IMR-90 (cell line): ENCODE measurements around the gene OPTC. TPM values are rescaled to one million over a fixed set of nuclear protein-coding genes. Genes with fewer than 3 reads are reported as not detected.

Experiments used
- ATAC-seq: fragments of 200-7000 bp; cut with Tn5 transposase; 2 replicates; pipeline ENCODE4 v1.9.1; 2020; ENCODE audit warnings: low read depth, mild to moderate bottlenecking, moderate library complexity
- Bru-seq: library from RNA; stranded (reverse); fragments of 400-500 nt; gene quantifications from one replicate; lab custom pipeline; 2021; lab: Mats Ljungman, UMichigan
- BruChase-seq, 2 experiments: library from RNA; stranded (reverse); fragments of 400-500 nt; gene quantifications; one replicate each; lab custom pipeline; 2021; lab: Mats Ljungman, UMichigan
- BruUV-seq: library from RNA; stranded (reverse); fragments of 400-500 nt; replicated peaks from 2 replicates; lab custom pipeline; 2021; lab: Mats Ljungman, UMichigan
- CTCF ChIA-PET: fragments of 300-600 bp; formaldehyde crosslinking; extraction: SDS; loops from one replicate; lab custom pipeline; 2021; ENCODE audit warnings: antibody characterized with exemption; lab: Yijun Ruan, JAX
- POLR2A ChIA-PET: fragments of 300-600 bp; sonication (Branson Sonifier 250); formaldehyde crosslinking; loops from one replicate; lab custom pipeline; 2022; ENCODE audit warnings: antibody characterized with exemption; ENCODE audit not compliant: unreplicated experiment; lab: Charles Lee
- DNase-seq: peaks from one replicate; pipeline ENCODE4 v3.0.0; 2013
- H2AFZ ChIP-seq: replicated peaks from 2 replicates; pipeline ENCODE3; 2013; ENCODE audit warnings: low read length, mild to moderate bottlenecking; ENCODE audit not compliant: poor library complexity
- H2AK5ac ChIP-seq: 2 replicates; pipeline ENCODE4 v1.6.1; 2013; ENCODE audit warnings: low read depth, low read length, inconsistent platforms
- H2AK9ac ChIP-seq: replicated peaks from 2 replicates; pipeline ENCODE3; 2013; ENCODE audit warnings: mild to moderate bottlenecking, low read depth, low read length, moderate library complexity; ENCODE audit not compliant: poor library complexity
- H2BK120ac ChIP-seq: 2 replicates; pipeline ENCODE4 v1.6.1; 2013; ENCODE audit warnings: low read depth, low read length, inconsistent platforms
- H2BK15ac ChIP-seq: 3 replicates; pipeline ENCODE4 v1.6.1; 2013; ENCODE audit warnings: low read depth, low read length, inconsistent platforms
- H2BK20ac ChIP-seq: 2 replicates; pipeline ENCODE4 v1.6.1; 2013; ENCODE audit warnings: low read depth, mild to moderate bottlenecking, inconsistent platforms, low read length, moderate library complexity
- H2BK5ac ChIP-seq: 2 replicates; pipeline ENCODE4 v1.6.1; 2013; ENCODE audit warnings: mild to moderate bottlenecking, low read depth, low read length, inconsistent platforms; ENCODE audit not compliant: poor library complexity, severe bottlenecking
- H3K14ac ChIP-seq: replicated peaks from 2 replicates; pipeline ENCODE4 v1.6.1; 2013; ENCODE audit warnings: low read depth, low read length, inconsistent platforms
- H3K18ac ChIP-seq: 2 replicates; pipeline ENCODE4 v1.6.1; 2013; ENCODE audit warnings: low read depth, low read length, control low read depth
- H3K23ac ChIP-seq: 2 replicates; pipeline ENCODE4 v1.6.1; 2013; ENCODE audit warnings: low read depth, low read length, inconsistent platforms
- H3K27ac ChIP-seq: 2 replicates; pipeline ENCODE4 v1.5.1; 2013; ENCODE audit warnings: mild to moderate bottlenecking, control low read depth, low read length; ENCODE audit not compliant: insufficient read depth
- H3K27me3 ChIP-seq: 2 replicates; pipeline ENCODE4 v1.6.1; 2013; ENCODE audit warnings: low read length; ENCODE audit not compliant: control insufficient read depth, insufficient read depth
- H3K36me3 ChIP-seq: 2 replicates; pipeline ENCODE4 v1.6.1; 2013; ENCODE audit warnings: low read length, mixed read lengths; ENCODE audit not compliant: control insufficient read depth, insufficient read depth
- H3K4ac ChIP-seq: 2 replicates; pipeline ENCODE4 v1.6.1; 2013; ENCODE audit warnings: low read depth, low read length, inconsistent platforms
- H3K4me1 ChIP-seq: 2 replicates; pipeline ENCODE4 v1.6.1; 2013; ENCODE audit warnings: low read length, mixed read lengths; ENCODE audit not compliant: control insufficient read depth, insufficient read depth
- H3K4me2 ChIP-seq: 2 replicates; pipeline ENCODE4 v1.6.1; 2013; ENCODE audit warnings: low read depth, mild to moderate bottlenecking, control low read depth, low read length, moderate library complexity
- H3K4me3 ChIP-seq: 2 replicates; pipeline ENCODE4 v1.5.1; 2013; ENCODE audit warnings: low read depth, mild to moderate bottlenecking, control low read depth, low read length, moderate library complexity; ENCODE audit not compliant: insufficient read depth
- H3K56ac ChIP-seq: 2 replicates; pipeline ENCODE4 v1.6.1; 2013; ENCODE audit warnings: low read length, inconsistent platforms; ENCODE audit not compliant: insufficient read depth; ENCODE audit errors: extremely low read depth
- H3K79me1 ChIP-seq, 2 experiments: 2 replicates each; pipeline ENCODE4 v1.6.1; 2013; ENCODE audit warnings: low read length in 2 of 2, inconsistent platforms in 1 of 2, low read depth in 1 of 2
- H3K9ac ChIP-seq: 2 replicates; pipeline ENCODE4 v1.6.1; 2013; ENCODE audit warnings: low read depth, low read length, control low read depth
- H3K9me1 ChIP-seq: 2 replicates; pipeline ENCODE4 v1.6.1; 2013; ENCODE audit warnings: low read length, inconsistent platforms; ENCODE audit not compliant: insufficient read depth
- H3K9me3 ChIP-seq: 2 replicates; pipeline ENCODE4 v1.6.1; 2013; ENCODE audit warnings: low read length; ENCODE audit not compliant: control insufficient read depth, insufficient read depth
- H4K20me1 ChIP-seq: 2 replicates; pipeline ENCODE4 v1.6.1; 2013; ENCODE audit warnings: low read length, inconsistent platforms; ENCODE audit not compliant: insufficient read depth
- H4K5ac ChIP-seq: 2 replicates; pipeline ENCODE4 v1.6.1; 2013; ENCODE audit warnings: mild to moderate bottlenecking, low read depth, low read length, control low read depth
- H4K8ac ChIP-seq, 2 experiments: 2 replicates each; pipeline ENCODE4 v1.6.1; 2013; ENCODE audit warnings: low read depth in 2 of 2, low read length in 2 of 2, control low read depth in 1 of 2, inconsistent platforms in 1 of 2
- H4K91ac ChIP-seq: 2 replicates; pipeline ENCODE4 v1.6.1; 2013; ENCODE audit warnings: low read depth, low read length, inconsistent platforms; ENCODE audit not compliant: insufficient read depth
- BHLHE40 ChIP-seq: fragments of 150-350 bp; IDR thresholded peaks from 2 replicates; pipeline ENCODE4 v1.6.1; 2016; ENCODE audit warnings: mild to moderate bottlenecking, low read depth, low read length
- CEBPB ChIP-seq: IDR thresholded peaks from 2 replicates; pipeline ENCODE4 v1.6.1; 2012; ENCODE audit warnings: low read depth, low read length, improper control_type of control experiment
- FOS ChIP-seq: fragments of 150-350 bp; IDR thresholded peaks from 2 replicates; pipeline ENCODE4 v1.6.1; 2016; ENCODE audit warnings: low read depth, low read length
- MAFK ChIP-seq: IDR thresholded peaks from 2 replicates; pipeline ENCODE4 v1.6.1; 2012; ENCODE audit warnings: low read depth, low read length, improper control_type of control experiment
- MAZ ChIP-seq: IDR thresholded peaks from 2 replicates; pipeline ENCODE4 v1.6.1; 2012; ENCODE audit warnings: low read depth, mild to moderate bottlenecking, low read length, improper control_type of control experiment, moderate library complexity, borderline replicate concordance
- MXI1 ChIP-seq: IDR thresholded peaks from 2 replicates; pipeline ENCODE4 v1.6.1; 2012; ENCODE audit warnings: low read depth, mild to moderate bottlenecking, low read length, moderate library complexity, borderline replicate concordance
- POLR2A ChIP-seq: IDR thresholded peaks from 2 replicates; pipeline ENCODE4 v1.6.1; 2012; ENCODE audit warnings: mild to moderate bottlenecking, low read depth, low read length
- RAD21 ChIP-seq: IDR thresholded peaks from 2 replicates; pipeline ENCODE4 v1.6.1; 2012; ENCODE audit warnings: low read length, improper control_type of control experiment
- RCOR1 ChIP-seq: IDR thresholded peaks from 2 replicates; pipeline ENCODE4 v1.6.1; 2012; ENCODE audit warnings: mild to moderate bottlenecking, low read length, improper control_type of control experiment; ENCODE audit not compliant: insufficient replicate concordance
- RFX5 ChIP-seq: IDR thresholded peaks from 2 replicates; pipeline ENCODE4 v1.8.0; 2012; ENCODE audit warnings: low read depth, mild to moderate bottlenecking, low read length, moderate library complexity
- SMC3 ChIP-seq: fragments of 150-350 bp; IDR thresholded peaks from 2 replicates; pipeline ENCODE4 v1.6.1; 2016; ENCODE audit warnings: low read depth, mild to moderate bottlenecking, antibody characterized with exemption, low read length, moderate library complexity
- WGBS, 2 experiments: methylation state at CpG; one replicate each; pipeline versions ENCODE4 v1.1.5 to v1.1.7; 2013; ENCODE audit warnings: missing lambda C conversion rate in 2 of 2; ENCODE audit not compliant: insufficient read length in 1 of 2; ENCODE audit errors: extremely low coverage in 2 of 2; 5-methylcytosine and 5-hydroxymethylcytosine counted together
- dilution Hi-C: fragments of 300-500 bp; cut with HindIII; formaldehyde crosslinking; loops from one replicate; pipeline ENCODE4 v1.14.3; 2018; ENCODE audit warnings: low sequenced_read_pairs; ENCODE audit not compliant: unreplicated experiment
- in situ Hi-C: fragments of 300-500 bp; cut with MboI; formaldehyde crosslinking; loops from 3 replicates; pipeline ENCODE4 v1.14.3; 2019; ENCODE audit warnings: low sequenced_read_pairs, inconsistent platforms, mixed read lengths
- intact Hi-C: fragments of 100-400 bp; cut with micrococcal nuclease; formaldehyde crosslinking; loops from 2 replicates; pipeline ENCODE4 v1.10.0; 2022
- long read RNA-seq: library from polyadenylated mRNA; unstranded; transcript quantifications from one replicate; pipeline ENCODE4 v2.0.0, GENCODE V29; 2021; ENCODE audit not compliant: unreplicated experiment
- polyA plus RNA-seq, 3 experiments: library from polyadenylated mRNA; depleted of rRNA; stranded (reverse); fragments of >200 nt; gene quantifications; 2 replicates each; pipeline ENCODE4 v1.2.3, GENCODE V29; 2012; ENCODE audit warnings: low replicate concordance in 1 of 3
- total RNA-seq: library from RNA; depleted of rRNA; stranded (reverse); fragments of >200 nt; gene quantifications from 2 replicates; pipeline ENCODE4 v1.2.3, GENCODE V29; 2012; rRNA removed
- TF ChIP-seq, protein P1 (sequence below): fragments of 150-350 bp; IDR thresholded peaks from 2 replicates; pipeline ENCODE4 v1.6.1; 2016; ENCODE audit warnings: low read depth, mild to moderate bottlenecking, low read length, moderate library complexity, borderline replicate concordance
- TF ChIP-seq, protein P2 (sequence below): conservative IDR thresholded peaks from 2 replicates; pipeline ENCODE4 v1.5.1; 2012; ENCODE audit warnings: mild to moderate bottlenecking, low read depth, low read length, improper control_type of control experiment
- TF ChIP-seq, protein P3 (sequence below): fragments of 150-350 bp; IDR thresholded peaks from 2 replicates; pipeline ENCODE4 v1.6.1; 2017; ENCODE audit warnings: mild to moderate bottlenecking, antibody characterized with exemption, low read length, low read depth

The OPTC gene, protein sequence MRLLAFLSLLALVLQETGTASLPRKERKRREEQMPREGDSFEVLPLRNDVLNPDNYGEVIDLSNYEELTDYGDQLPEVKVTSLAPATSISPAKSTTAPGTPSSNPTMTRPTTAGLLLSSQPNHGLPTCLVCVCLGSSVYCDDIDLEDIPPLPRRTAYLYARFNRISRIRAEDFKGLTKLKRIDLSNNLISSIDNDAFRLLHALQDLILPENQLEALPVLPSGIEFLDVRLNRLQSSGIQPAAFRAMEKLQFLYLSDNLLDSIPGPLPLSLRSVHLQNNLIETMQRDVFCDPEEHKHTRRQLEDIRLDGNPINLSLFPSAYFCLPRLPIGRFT
- total RNA-seq (not detected in 2 replicates), polyA plus RNA-seq (2012; rRNA removed) (not detected in 2 replicates), Bru-seq, nascent RNA (not detected), BruChase-seq, experiment 1, labeled RNA remaining after a 6-hour chase (percentile 5 among the genes with signal in this experiment), BruChase-seq, experiment 2, labeled RNA remaining after a 2-hour chase (not detected)
- not detected in 2 replicates for polyA plus RNA-seq (2012; cell fraction: cytosol; rRNA removed)
- polyA plus RNA-seq (2012; cell fraction: nucleus; rRNA removed; ENCODE audit: low replicate concordance), result not detected in 2 replicates
- long read RNA-seq, result 0 reads

DNA sequence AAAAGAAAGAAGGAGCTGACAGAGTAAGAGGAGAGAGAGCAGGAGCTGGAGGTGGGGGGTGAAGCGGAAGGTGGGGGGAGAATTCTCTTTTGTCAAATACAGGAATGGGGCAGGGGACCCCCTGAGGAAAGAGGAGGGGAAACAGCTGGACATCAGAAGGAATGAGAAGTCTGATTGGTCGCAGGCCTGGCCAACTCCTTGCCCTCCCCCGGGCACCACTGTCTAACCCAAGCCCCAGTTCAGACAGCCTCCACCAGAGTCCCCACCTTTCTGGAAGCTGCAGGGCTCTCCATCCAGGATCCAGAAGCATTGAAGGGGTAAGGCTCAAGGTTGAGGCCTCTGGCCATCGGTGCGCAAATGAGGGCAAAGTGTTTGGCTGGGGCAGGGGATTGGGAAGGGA is at the start of gene OPTC:
Gene OPTC, plus strand, starts transcription at position 253 of the 400 bp plus-strand sequence. CDS start 1,853 bp downstream, outside the sequence.
- Histone ChIP-seq H2BK15ac (no peak within 1 kb of the TSS), H3K23ac (no peak within 1 kb of the TSS), H3K9ac (no peak within 1 kb of the TSS), H3K4me1 (no peaks in the 10 kb centered on the region), H3K4me3 (no peak within 1 kb of the TSS), H2AFZ (no peak within 1 kb of the TSS), H3K79me1 (no peaks in the 10 kb centered on the region), H4K20me1 (no peaks in the 10 kb centered on the region), H3K4me2 (no peak within 1 kb of the TSS), H3K4ac (no peak within 1 kb of the TSS), H2BK120ac (no peak within 1 kb of the TSS), H4K5ac (no peak within 1 kb of the TSS), H3K56ac (no peak within 1 kb of the TSS), H2BK20ac (no peak within 1 kb of the TSS), H3K36me3 (no peaks in the 10 kb centered on the region), H3K18ac (no peak within 1 kb of the TSS), H3K27ac (no peak within 1 kb of the TSS), H4K8ac (no peak within 1 kb of the TSS), H3K27me3 (no peaks in the 10 kb centered on the region; the same call in 1 of the 2 replicates), H3K9me3 (no peaks in the 10 kb centered on the region), H3K14ac (no peak within 1 kb of the TSS), H2AK5ac (no peak within 1 kb of the TSS), H3K9me1 (peaks cover 6% of the 10 kb centered on the region; the same call in 1 of the 2 replicates), H2AK9ac (no peak within 1 kb of the TSS), H2BK5ac (no peak within 1 kb of the TSS), H4K91ac (no peak within 1 kb of the TSS)
- no peak for ATAC-seq
- in situ Hi-C loops, result no loop called here
- WGBS, 2 experiments, result no CpG with 5 or more reads among the region's 5 CpGs
- dilution Hi-C loops, result no loop called here
- intact Hi-C loops, result no loop called here
- no peak for DNase-seq
- no TSS peak for BruUV-seq
- ChIA-PET CTCF (interaction anchor here (1.2 kb wide), 1 partner anchor 152 kb away, joined by 3 read pairs; no protein-coding TSS in a partner anchor), POLR2A (no interaction called here)
- TF ChIP-seq FOS, result no peak
- TF ChIP-seq CEBPB, result no peak
- TF ChIP-seq, protein P1, sequence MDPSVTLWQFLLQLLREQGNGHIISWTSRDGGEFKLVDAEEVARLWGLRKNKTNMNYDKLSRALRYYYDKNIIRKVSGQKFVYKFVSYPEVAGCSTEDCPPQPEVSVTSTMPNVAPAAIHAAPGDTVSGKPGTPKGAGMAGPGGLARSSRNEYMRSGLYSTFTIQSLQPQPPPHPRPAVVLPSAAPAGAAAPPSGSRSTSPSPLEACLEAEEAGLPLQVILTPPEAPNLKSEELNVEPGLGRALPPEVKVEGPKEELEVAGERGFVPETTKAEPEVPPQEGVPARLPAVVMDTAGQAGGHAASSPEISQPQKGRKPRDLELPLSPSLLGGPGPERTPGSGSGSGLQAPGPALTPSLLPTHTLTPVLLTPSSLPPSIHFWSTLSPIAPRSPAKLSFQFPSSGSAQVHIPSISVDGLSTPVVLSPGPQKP, result no peak
- TF ChIP-seq MXI1, result no peak
- TF ChIP-seq, protein P2, sequence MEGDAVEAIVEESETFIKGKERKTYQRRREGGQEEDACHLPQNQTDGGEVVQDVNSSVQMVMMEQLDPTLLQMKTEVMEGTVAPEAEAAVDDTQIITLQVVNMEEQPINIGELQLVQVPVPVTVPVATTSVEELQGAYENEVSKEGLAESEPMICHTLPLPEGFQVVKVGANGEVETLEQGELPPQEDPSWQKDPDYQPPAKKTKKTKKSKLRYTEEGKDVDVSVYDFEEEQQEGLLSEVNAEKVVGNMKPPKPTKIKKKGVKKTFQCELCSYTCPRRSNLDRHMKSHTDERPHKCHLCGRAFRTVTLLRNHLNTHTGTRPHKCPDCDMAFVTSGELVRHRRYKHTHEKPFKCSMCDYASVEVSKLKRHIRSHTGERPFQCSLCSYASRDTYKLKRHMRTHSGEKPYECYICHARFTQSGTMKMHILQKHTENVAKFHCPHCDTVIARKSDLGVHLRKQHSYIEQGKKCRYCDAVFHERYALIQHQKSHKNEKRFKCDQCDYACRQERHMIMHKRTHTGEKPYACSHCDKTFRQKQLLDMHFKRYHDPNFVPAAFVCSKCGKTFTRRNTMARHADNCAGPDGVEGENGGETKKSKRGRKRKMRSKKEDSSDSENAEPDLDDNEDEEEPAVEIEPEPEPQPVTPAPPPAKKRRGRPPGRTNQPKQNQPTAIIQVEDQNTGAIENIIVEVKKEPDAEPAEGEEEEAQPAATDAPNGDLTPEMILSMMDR, result no peak
- TF ChIP-seq RAD21, result no peak
- no peak for TF ChIP-seq BHLHE40
- TF ChIP-seq MAZ, result no peak
- TF ChIP-seq SMC3, result no peak
- TF ChIP-seq, protein P3, sequence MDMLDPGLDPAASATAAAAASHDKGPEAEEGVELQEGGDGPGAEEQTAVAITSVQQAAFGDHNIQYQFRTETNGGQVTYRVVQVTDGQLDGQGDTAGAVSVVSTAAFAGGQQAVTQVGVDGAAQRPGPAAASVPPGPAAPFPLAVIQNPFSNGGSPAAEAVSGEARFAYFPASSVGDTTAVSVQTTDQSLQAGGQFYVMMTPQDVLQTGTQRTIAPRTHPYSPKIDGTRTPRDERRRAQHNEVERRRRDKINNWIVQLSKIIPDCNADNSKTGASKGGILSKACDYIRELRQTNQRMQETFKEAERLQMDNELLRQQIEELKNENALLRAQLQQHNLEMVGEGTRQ, result no peak
- no peak for TF ChIP-seq POLR2A
- no peak for TF ChIP-seq RFX5
- no peak for TF ChIP-seq MAFK
- TF ChIP-seq RCOR1, result no peak
